Mesenteric fat pad (tissue), 1 donor: ENCODE results near the gene KSR1. TPM values are rescaled to one million over a fixed set of nuclear protein-coding genes. Genes with fewer than 3 reads are reported as not detected.
"Not testable (repeated sequence)": the region's sequence is repeated elsewhere in the genome, so short reads cannot be mapped to it uniquely, and the experiment has no call there.

Experiments used
- DNase-seq: peaks from one replicate; pipeline ENCODE4 v3.0.0-alpha.2; 2020; ENCODE audit warnings: low spot score
- long read RNA-seq: library from polyadenylated mRNA; unstranded; transcript quantifications from one replicate; pipeline ENCODE4 v2.0.0, GENCODE V29; 2020
- total RNA-seq: library from RNA; stranded (reverse); fragmentation: NEBNext Ultra II Directional; extraction: Animal tissue kit (Norgen Biotek cat#: 25700); gene quantifications from one replicate; pipeline ENCODE4 v1.2.1, GENCODE V29; 2021
- donor health status: DM: yes; HTN: yes; CAD: no.

Gene KSR1
- total RNA-seq = 38.9 TPM
- long read RNA-seq, partial matches to known transcripts = 2 of 29 reads
- long read RNA-seq, other reads (novel, unspliced or antisense) = 25 of 29 reads

DNA sequence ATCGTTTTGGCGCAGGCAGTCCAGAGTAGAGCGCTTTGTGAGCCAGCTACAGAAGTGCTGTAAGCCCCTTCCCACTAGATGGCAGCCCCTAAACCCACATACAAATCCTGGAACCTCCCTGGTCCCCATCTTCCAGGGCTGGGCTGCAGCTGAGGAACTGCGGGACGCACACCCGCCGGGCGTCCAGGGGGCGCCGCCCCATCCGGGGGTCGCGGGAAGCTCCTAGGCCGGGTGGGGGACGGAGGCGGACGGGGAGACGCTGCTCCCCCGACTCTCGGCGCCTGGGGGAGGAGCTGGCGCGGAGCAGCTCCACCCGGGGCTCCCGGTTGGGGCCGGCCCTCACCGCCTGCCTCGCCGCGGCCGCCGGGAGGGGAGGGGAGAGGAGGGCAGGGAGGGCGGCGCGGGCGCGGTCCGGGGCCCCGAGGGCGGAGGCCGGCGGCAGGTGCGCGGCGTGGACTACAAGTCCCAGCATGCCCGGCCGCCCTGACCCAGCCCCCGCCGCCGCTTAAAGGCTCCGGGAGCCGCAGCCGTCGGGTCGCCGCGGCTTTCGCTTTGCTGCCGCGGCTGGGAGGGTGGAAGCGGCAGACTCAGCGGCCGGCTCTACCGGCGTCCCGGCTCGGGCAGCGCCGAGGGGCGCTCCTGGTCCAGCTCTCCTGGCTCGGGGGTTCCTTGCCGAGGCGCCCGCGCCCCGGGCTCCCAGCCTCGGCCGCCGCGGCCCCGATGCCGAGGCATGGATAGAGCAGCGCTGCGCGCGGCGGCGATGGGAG lies at the start of gene KSR1:
TSS of gene KSR1 (plus strand) at position 535 of the 767 bp plus-strand sequence. CDS start at position 731, 196 bp downstream.
- peak; percentile 94 for DNase-seq

- DNase-seq = peak; percentile 45
These were observed 48.1 kb upstream of the KSR1 start for GRCh38 chr17:27407916-27408864.

GRCh38 chr17:27408891-27409290 lies 47.4 kb upstream of the KSR1 start:
- DNase-seq = no peak

DNA sequence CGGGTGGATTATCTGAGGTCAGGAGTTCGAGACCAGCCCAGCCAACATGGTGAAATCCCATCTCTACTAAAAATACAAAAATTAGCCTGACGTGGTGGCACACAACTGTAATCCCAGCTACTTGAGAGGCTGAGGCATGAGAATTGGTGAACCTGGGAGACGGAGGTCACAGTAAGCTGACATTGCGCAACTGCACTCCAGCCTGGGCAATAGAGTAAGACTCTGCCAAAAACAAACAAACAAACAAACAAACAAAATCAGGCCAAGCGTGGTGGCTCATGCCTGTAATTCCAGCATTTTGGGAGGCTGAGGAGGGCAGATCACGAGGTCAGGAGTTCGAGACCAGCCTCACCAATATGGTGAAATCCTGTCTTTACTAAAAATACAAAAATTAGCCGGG lies 44.1 kb upstream of the KSR1 start:
- not testable (repeated sequence) for DNase-seq

- DNase-seq = no peak
These were observed 42.9 kb upstream of the KSR1 start for GRCh38 chr17:27413315-27413714.

DNA sequence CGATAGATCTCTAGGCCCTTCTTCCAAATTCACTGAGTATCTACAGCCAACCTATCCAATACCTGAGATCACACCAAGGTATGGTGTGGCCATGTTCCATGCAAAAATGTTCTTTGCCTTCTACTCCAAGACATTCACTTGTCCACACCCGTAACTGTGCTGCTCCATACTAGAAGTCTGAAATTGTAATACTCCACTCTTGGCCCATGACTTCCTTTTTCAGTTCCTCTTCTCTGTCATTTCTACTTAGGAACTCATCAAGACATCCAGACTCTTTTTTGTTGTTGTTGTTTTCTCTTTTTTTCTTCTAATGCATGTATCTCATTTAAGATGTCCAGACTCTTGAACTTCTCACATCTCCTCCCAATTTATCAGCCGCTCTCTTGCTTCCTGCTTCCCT lies 42.5 kb upstream of the KSR1 start:
- DNase-seq = no peak

DNA sequence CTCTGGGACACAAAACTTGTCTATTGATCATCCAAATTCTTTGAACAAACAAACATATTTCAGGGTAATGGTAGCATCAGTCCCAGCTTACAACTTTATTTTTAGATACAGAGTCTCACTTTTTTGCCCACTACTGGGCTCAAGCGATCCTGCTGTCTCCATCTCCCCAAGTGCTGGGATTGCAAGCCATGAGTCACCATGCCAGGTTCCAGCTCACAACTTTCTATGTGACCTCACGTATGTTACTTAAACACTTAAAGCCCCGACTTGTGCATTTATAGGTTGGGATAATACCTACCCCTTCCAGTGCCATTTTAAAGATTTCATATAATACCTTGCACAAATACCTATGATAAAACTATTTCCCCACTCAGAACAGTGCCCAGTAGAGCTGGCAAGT lies 42.0 kb upstream of the KSR1 start:
- no peak for DNase-seq

DNA sequence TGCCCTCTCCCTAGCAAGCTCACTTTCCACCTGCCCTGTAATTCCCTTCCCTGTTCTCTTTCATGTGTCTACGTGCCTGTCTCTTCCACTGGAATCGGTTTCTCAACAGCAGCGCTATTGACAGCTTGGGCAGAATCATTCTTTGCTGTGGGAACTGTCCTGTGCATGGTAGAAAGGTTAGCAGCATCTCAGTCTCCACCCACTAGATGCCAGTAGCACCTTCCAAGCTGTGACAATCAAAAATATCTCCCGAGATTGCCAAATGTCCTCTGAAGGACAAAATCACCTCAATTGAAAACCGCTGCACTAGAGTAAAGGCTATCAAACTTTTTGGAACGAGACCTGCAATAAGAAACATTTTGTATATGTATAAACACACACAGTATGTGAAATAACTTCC lies 41.6 kb upstream of the KSR1 start:
- no peak for DNase-seq

DNA sequence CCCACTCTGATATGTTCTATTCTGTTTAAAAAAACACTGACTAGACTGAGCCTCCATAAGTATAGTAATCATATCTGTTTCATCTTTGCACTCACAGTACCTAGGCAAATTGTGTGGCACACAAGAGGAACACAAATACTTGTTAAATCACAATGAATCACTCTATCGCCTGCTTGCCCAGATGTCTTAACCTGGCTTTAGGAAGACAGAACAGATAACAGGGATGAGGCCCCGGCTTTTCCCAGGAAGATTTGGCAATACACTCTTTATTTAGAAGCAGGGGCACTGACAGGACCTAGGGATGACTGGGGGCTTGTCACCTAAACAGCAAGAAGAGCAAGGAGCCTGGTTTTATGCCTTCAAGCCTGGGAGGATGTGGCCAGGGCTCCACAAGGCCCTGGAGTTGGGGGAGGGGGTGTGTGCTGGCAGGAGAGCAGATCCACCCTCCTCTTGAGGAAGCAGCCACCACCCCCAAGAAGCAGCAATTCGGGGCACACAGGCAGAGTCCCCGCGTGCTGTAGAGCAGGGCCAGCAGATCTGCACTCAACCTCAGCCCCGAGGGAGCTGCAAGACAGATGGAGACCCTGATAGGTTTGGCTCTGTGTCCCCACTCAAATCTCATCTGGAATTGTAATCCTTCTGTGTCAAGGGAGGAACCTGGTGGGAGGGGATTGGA lies 41.0 kb upstream of the KSR1 start:
- DNase-seq = no peak

DNA sequence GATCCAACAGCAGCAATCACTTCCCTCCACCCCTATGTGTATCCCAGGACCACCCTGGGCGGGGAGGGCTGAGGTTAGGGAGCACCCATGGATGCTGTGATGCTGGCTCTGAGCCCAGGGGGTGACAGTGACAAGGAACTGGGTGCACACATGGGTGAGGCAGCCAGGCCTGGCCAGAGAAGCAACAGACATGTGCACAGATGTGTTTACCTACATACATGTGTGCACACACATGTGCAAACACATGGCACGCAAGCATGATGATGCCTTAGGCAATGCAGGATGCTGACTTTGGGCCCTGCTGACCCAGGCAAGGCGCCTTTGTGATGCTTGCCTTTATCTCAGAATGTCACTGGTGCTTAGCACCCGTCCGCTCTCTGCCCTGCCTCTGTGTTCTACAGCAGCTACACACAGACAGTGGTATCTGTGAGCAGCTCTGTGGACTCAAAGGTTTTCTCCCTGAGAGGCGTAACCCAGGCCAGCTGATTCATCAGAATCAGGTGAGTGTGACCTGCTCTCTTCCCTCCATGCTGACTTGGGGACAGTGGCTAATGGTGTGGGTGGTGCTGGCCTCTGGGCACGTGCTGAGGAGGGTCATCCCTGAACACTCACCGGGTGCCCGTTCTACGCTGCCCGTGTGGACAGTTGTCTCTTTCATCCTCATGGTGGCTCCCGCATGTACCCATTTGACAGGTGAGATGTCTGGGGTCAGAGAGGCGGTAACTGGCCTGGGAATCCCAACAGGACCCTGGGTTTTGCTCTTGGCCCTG lies 38.5 kb upstream of the KSR1 start:
- DNase-seq = no peak

DNA sequence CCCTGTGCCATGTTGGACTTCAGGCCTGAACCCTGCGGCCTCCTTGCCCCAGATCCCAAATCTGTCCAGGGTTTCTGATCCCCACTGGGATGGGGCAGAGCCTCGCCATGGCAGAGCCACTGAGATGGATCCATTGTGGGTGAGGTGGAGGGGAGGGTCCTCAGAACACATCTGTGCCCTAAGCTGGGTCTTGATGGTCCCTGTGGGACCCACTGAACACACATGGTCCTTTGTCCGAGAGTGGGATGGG lies 38.0 kb upstream of the KSR1 start:
- no peak for DNase-seq

DNA sequence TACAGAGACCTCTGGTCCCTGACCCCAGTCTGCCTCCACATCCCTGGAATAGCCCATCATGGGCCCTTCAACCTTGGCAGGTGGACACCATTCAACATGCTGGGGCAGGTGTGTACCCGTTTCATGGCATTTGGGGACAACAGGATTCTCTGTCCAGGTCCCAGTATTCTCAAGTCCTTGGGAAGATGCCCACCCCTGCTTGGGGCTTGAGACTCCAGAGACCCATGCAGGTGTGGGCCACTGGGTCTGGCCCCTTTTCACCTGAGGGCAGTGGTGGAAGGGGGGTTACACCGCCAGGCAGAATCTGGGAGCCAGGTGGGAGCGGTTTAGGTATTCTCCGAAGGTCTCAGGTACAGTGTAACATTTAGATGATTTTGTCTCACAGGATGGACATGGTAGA lies 37.1 kb upstream of the KSR1 start:
- no peak for DNase-seq

DNA sequence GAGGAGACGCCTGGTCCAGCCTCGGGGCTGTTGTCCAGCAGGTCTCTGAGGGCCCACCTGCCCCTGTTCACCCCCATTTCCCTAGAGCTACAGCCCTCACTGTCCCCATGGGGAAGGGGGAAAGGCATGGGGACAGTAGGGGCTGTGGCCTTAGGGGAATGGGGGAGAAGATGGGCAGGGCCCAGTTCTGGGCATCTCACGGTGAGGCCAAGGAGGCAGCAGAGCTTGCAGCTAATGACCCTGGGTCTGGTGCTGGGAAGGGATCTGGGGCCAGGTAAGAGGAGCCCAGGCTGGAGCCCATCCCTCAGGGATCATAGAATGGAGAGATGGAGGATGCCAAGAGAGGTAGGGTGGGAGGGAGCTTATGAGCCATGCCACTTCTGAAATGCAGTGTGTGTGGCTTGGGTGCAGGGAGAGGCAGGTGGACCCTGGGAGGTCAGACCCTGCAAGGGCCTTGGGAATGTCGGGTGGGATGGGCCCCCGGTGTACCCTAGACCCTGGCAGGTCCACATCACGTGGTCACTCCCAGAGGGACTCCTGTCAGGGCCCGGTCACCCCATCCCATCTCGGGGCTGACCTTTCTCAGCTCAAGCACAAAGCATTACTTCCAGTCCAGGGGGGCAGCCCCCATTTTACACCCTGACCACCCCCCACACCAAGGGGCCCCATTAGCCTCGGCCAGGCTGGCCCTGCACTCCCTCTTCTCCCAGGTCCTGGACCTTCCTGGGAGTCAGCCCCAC lies 35.9 kb upstream of the KSR1 start:
- no peak for DNase-seq

DNA sequence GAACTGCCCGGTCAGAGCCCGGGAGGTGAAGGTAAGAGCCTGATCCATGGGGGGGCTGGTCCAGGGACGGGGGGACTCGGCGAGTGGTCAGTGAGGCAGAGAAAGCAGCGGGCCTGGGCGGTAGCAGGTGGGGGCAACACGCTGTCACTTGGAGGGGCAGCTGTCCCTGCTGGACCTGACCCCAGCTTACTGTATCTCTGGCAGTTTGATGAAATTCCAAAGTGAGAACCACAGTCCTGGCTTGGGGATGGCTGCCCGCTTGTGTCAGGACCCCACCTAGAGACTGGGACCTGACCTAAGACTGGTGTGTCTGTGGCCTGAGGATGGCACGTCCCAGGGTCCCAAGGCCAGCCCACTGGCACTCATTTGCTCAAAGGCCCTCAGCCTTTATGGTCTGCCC lies 35.1 kb upstream of the KSR1 start:
- DNase-seq = no peak

GRCh38 chr17:27421626-27422025 lies 34.6 kb upstream of the KSR1 start:
- not testable (repeated sequence) for DNase-seq

- DNase-seq = no peak
These were observed 33.6 kb upstream of the KSR1 start for GRCh38 chr17:27422601-27423000.

- no peak for DNase-seq
These were observed 32.6 kb upstream of the KSR1 start for GRCh38 chr17:27423651-27424050.

GRCh38 chr17:27424516-27424915 lies 31.7 kb upstream of the KSR1 start:
- DNase-seq = no peak

DNA sequence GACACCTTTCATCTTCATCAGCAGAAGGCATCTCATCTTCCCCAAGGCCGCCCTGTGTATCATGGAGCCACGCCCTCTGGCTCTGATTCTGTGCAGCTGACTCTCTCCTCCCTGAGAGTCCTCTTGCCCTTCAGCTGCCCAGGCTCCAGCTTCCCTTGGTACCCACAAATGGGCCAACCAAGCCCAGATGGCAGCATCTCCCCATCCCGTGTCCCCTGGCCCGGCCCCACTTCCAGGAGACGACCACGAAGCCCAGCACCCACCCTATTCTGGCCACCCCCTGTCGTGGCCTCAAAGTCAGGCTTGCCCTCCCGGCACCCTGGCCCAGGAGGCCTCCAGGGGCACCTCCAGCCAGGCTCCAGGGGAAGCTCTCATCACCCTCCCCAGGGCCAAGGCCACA lies 31.3 kb upstream of the KSR1 start:
- no peak for DNase-seq

DNA sequence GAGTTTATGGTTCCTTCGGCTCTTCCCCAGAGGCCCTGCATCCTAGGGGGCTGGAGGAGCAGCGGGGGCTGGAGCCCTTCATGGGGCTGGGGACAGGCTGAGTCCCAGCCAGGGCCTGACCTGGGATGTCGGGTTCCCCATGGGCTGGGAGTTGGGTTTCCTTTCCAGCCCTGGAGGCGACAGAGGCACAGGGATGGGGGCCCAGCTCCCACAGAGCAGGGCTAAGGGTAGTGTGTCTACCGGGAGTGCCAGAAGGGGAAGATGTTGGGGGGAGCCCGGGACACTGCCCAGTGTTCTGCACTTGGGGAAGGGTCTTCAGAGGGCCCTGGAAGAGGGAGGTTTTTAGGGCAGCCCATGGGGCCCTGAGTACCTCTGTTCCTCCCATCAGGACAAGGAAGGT lies 30.7 kb upstream of the KSR1 start:
- not testable (repeated sequence) for DNase-seq
